GM18951 (cell line): ENCODE measurements around the gene CELF5.
"Not testable (repeated sequence)": the region's sequence is repeated elsewhere in the genome, so short reads cannot be mapped to it uniquely, and the experiment has no call there.

ENCODE experiments used
- POLR2A ChIP-seq: IDR thresholded peaks from 4 replicates; pipeline ENCODE4 v1.6.1; 2011; ENCODE audit warnings: mild to moderate bottlenecking; ENCODE audit not compliant: insufficient read length, insufficient read depth; ENCODE audit errors: extremely low read depth
- in situ Hi-C: fragments of 300-500 bp; cut with MboI; formaldehyde crosslinking; loops from one replicate; pipeline ENCODE4 v1.12.0; 2022; ENCODE audit warnings: low sequenced_read_pairs, mixed read lengths, inconsistent platforms; ENCODE audit not compliant: unreplicated experiment

CELF5 gene

DNA sequence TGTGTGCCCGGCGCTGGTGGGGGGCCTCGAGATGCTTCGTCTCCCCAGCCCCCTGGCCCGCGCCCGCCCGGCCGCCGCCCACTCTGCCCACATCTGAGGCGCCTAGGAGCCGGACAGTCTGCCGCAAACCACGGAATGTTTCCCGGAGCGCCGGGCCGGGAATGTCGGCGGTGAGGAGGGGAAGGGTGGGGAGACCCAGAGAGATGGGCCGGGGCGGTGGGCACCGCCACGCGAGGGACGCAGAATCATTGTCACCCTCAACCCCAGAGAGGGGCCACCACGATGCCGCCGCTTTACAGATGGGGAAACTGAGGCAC is 95.9 kb downstream of the CELF5 start:
- no peak for TF ChIP-seq POLR2A
- in situ Hi-C loops: no loop called here

DNA sequence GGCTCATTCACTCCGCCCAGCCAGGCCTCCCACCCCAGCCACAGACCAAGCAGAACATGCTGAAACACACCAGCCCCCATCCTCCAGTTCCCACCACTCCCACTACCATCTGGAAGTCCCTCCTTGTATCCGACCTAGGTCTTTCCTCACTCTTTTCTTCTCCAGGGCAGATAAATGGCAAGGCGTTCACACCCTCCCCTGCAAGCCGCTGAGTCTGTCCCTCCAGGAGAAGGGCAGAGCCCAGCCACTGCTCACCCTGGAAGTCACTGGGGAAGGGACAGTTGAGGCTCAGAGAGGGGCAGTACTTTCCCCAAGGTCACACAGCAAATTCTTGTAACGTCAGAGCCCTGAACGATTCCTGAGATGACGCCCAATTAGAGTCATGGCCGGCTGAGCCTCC is 96.4 kb downstream of the CELF5 start:
- TF ChIP-seq POLR2A: no peak
- in situ Hi-C loops: no loop called here

DNA sequence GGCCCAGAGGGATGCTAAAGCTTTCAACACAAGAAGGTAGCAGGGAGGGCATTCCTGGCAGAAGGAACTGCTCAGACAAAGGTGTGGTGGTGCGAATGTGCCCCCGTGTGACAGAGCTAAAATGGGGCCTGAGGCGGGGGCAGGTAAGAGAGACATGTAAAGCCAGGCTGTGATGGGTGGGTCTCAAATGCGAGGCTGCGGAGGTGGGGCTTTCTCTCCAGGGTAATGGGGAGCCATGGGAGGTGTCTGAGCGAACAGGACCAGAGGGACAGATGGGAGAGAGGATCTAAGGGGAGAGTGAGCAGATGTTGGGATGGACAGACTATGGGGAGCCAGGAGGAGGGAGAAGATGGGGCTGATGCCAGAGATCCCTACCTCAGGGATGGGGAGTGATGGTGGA is 97.2 kb downstream of the CELF5 start:
- in situ Hi-C loops: no loop called here
- TF ChIP-seq POLR2A: no peak

DNA sequence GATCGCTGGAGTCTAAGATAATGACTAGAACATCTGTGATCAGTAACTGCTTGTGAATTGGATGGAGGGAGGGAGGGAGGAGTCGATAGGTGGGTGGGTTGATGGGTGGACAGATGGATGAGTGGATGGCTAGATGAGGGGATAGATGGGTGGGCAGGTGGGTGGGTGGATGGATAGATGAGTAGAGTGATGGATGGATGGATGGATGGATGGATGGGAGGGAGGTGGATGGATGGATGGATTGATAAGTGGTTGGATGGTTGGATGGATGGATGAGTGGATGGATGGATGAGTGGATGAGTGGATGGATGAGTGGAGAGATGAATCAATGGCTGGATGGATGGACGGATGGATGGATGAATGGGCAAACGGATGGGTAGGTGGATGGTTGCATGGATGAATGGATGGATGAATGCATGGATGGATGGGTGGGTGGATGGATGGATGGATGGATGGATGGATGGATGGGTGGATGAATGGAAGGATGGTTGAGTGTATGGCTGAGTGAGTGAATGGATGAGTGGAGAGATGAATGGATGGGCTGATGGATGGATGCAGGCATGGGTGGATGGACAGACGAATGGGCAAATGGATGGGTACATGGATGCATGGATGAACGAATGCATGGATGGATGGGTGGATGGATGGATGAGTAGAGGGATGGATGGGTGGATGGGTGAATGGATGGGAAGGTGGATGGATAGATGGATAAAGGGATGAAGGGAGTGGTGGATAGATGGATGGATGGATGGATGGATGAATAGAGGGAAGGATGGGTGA is 97.9 kb downstream of the CELF5 start:
- in situ Hi-C loops: no loop called here
- no peak for TF ChIP-seq POLR2A

DNA sequence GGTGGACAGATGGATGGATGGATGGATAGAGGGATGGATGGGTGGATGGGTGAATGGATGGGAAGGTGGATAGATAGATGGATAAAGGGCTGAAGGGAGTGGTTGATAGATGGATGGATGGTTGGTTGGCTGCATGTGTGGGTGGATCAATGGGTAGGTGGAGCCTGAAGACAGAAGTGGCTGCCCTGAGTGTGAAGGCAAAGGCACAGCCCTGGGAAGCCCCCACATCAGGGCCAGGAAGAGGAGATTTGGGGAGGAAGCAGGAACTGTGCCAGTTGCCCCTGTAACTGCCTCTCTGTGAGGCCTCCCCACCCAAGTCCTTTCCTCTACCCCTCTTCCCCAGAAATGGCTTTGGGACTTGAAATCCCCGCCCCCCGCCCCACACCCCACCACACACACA is 98.6 kb downstream of the CELF5 start:
- no peak for TF ChIP-seq POLR2A
- in situ Hi-C loops: no loop called here

DNA sequence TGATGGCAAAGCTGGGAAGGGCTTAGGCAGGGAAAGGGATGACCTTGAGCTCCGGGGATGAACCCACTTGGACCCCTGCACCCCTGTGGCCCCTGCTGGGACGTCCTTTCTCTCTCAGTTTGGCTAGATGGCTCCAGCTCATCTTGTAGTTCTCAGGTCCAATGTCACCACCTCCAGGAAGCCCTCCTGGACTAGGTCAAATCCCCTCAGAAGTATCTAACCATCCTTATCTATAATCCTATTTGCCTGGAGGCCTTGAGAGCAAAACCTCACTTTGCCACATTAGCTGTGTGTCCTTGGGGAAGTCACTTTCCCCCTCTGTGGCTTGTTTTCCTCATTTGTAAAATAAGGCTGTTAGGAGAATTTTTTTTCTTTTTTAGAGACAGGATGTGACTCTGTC is 99.2 kb downstream of the CELF5 start:
- in situ Hi-C loops: no loop called here
- no peak for TF ChIP-seq POLR2A

DNA sequence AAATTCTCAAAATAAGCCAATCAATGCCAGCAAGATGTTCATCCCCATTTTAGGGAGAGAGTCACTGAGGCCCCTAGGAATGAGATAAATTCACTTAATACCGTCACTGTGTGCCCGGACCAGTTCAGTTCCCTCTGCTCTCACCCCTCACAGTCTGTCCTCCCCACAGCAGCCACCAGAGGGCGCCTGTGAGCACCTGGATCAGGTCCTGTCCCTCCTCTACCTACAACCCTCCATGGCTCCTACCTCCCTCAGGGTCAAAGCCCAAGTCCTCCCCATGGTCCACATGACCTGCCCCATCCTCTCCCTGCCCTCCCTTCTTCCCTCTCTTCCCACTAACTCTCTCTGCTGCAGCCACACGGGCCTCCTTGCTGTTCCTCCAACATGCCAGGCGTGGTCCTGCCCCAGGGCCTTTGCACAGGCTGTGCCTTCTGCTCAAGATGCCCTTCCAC is 100.0 kb downstream of the CELF5 start:
- TF ChIP-seq POLR2A: no peak
- in situ Hi-C loops: no loop called here

DNA sequence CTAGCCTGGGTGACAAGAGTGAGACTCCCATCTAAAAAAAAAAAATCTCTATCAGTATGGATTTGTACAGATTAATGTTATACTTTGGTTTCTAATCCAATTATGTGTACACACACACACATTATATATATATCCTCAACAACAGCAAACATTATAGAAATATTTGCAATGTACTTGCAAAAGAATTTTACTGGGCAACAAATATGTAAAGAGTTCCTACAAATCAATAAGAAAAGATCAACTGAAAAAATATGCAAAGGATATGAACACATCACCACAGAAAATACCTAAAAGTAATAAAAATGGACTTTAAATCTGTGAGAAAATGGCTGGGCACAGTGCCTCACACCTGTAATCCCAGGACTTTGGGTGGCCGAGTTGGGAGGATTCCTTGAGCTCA is 101.0 kb downstream of the CELF5 start:
- in situ Hi-C loops: loop anchor here (5.0 kb wide), 1 partner anchor 147 kb away; no protein-coding TSS in a partner anchor
- TF ChIP-seq POLR2A: no peak

DNA sequence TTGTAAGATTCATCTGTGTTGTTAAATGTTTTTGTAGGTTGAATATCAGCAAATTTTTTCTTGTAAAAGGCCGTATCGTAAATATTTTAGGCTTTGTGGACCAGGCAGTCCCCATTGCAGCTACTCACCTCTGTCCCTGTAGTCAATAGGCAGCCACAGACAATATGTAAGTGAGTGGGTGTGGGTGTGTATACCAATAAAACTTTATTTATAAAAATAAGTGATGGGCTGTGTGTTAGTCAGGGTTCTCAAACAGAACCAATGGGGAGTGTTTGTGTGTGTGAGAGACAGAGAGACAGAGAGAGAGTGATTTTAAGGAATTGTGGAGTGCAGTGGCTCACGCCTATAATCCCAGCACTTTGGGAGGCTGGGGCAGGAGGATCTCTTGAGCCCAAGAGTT is 104.3 kb downstream of the CELF5 start:
- in situ Hi-C loops: loop anchor here (5.0 kb wide), 1 partner anchor 144 kb away; no protein-coding TSS in a partner anchor
- no peak for TF ChIP-seq POLR2A

DNA sequence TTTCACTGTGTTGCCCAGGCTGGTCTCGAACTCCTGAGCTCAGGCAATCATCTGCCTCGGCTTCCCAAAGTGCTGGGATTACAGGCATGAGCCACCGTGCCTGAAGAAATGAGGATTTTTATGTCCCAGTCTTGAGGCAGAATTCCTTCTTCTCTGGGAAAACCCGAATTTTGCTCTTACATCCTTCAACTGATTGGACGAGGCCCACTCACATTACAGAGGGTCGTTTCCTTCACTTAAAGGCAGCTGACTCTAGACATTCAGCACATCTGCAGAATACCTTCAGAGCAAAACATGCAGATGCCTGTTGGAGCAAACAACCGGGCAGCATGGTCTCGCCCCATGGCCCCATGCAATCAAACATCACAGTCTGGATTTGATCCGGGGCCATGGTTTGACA is 105.6 kb downstream of the CELF5 start:
- in situ Hi-C loops: no loop called here

DNA sequence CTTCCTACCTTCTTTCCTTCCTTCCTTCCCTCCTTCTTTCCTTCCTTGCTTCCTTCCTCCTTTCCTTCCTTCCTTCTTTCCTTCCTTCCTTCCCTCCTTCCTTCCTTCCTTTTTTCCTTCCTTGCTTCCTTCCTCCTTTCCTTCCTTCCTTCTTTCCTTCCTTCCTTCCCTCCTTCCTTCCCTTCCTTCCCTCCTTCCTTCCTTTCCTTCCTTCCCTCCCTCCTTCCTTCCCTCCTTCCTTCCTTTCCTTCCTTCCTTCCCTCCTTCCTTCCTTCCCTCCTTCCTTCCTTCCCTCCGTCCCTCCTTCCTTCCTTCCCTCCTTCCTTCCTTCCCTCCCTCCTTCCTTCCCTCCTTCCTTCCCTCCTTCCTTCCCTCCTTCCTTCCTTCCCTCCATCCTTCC is 107.8 kb downstream of the CELF5 start:
- in situ Hi-C loops: not testable (repeated sequence)

More for the DNA sequence above, 105.6 kb downstream of the CELF5 start:
- no peak for TF ChIP-seq POLR2A

DNA sequence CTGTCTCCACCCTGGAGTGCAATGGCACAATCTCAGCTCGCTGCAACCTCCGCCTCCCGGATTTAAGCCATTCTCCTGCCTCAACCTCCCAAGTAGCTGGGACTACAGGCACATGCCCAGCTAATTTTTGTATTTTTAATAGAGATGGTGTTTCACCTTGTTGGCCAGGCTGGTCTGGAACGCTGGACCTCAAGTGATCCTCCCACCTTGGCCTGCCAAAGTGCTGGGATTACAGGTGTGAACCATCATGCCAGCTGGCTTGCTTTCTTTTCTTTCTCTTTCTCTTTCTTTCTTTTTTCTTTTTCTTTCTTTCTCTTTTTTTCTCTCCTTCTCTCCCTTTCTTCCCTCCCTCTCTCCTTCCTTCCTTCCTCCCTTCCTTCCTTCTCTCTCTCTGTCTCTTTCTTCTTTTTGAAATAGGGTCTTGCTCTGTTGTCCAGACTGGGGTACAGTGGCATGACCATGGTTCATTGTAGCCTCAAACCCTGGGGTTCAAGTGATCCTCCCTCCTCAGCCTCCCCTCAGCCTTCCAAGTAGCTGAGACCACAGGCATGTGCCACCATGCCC is 108.6 kb downstream of the CELF5 start:
- in situ Hi-C loops: no loop called here
- TF ChIP-seq POLR2A: no peak

DNA sequence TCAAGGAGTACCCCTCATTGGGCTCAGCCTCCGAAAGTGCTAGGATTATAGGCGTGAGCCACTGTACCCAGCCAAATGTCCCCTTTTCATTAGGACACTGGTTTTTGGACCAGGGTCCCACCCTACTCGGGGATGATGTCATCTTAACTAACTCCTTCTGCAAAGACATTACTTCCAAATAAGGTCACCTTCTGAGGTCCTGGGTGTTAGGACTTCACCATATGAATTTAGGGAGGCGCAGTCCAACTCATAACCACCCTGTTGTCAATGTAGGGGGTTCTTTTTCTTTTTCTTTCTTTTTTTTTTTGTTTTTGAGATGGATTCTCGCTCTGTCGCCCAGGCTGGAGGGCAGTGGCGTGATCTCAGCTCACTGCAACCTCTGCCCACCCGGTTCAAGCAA is 109.2 kb downstream of the CELF5 start:
- in situ Hi-C loops: no loop called here
- no peak for TF ChIP-seq POLR2A

DNA sequence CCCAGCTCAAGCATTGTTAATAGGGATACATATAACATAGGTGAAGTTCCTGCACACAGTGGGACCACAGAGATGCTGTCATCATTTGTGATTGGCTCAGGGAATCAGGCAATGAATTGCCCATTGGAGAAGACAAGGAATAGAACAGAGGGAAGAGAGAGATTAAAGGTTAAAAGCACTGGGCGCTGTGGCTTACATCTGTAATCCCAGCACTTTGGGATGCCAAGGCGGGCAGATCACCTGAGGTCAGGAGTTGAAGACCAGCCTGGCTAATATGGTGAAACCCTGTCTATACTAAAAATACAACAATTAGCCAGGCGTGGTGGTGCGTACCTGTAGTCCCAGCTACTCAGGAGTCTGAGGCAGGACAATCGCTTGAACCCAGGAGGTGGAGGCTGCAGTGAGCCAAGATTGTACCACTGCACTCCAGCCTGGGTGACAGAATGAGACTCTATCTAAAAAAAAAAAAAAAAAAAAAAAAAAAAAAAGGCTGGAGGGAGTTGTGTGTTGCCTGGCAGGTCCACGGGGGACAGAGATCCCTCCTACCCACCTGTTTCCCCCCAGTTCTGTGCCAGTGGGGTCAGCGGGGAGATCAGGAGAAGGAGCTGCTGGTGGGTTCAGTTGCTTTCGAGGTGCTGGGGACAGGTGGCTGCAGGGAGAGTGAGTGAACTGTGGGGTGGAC is 110.4 kb downstream of the CELF5 start:
- in situ Hi-C loops: not testable (repeated sequence)
